ENCODE measurements around the gene USP54.

GRCh38 chr10:73639286-73639685 is 48.1 kb upstream of the USP54 start:
- TF ChIP-seq POLR2A (IDR thresholded peaks at IDR 0.05; ENCODE audit: low read length) (no peak), GATA1 (IDR thresholded peaks at IDR 0.05; ENCODE audit: low read depth, low read length) (no peak)

Measured in erythroblast (primary cell).